HG02588 (cell line): ENCODE data around the gene RCAN1.
"Not testable (repeated sequence)": the region's sequence is repeated elsewhere in the genome, so short reads cannot be mapped to it uniquely, and the experiment has no call there.

ENCODE experiments used
- ATAC-seq: cut with Tn5 transposase; IDR thresholded peaks from one replicate; pipeline ENCODE4 v1.9.1; 2021; ENCODE audit warnings: mild to moderate bottlenecking, moderate library complexity; ENCODE audit not compliant: unreplicated experiment

The RCAN1 gene

GRCh38 chr21:34571994-34572393 is 42.9 kb downstream of the RCAN1 start:
- no peak for ATAC-seq

- ATAC-seq: no peak
Measured at GRCh38 chr21:34570313-34570712, 44.6 kb downstream of the RCAN1 start.

- no peak for ATAC-seq
Measured at GRCh38 chr21:34569381-34569979, 45.4 kb downstream of the RCAN1 start.

GRCh38 chr21:34568801-34569200 is 46.1 kb downstream of the RCAN1 start:
- not testable (repeated sequence) for ATAC-seq

GRCh38 chr21:34567604-34568155 is 47.2 kb downstream of the RCAN1 start:
- ATAC-seq: no peak

- ATAC-seq: no peak
Measured at GRCh38 chr21:34565238-34565637, 49.7 kb downstream of the RCAN1 start.

GRCh38 chr21:34563370-34563769 is 51.5 kb downstream of the RCAN1 start:
- not testable (repeated sequence) for ATAC-seq

GRCh38 chr21:34561806-34562205 is 53.1 kb downstream of the RCAN1 start:
- no peak for ATAC-seq

GRCh38 chr21:34560609-34561008 is 54.3 kb downstream of the RCAN1 start:
- ATAC-seq: no peak

GRCh38 chr21:34560021-34560420 is 54.9 kb downstream of the RCAN1 start:
- no peak for ATAC-seq

GRCh38 chr21:34559089-34559631 is 55.8 kb downstream of the RCAN1 start:
- no peak for ATAC-seq

- no peak for ATAC-seq
Measured at GRCh38 chr21:34558166-34558565, 56.7 kb downstream of the RCAN1 start.

- ATAC-seq: no peak
Measured at GRCh38 chr21:34557261-34557660, 57.7 kb downstream of the RCAN1 start.

GRCh38 chr21:34554670-34555069 is 60.2 kb downstream of the RCAN1 start:
- ATAC-seq: not testable (repeated sequence)

GRCh38 chr21:34554227-34554626 is 60.7 kb downstream of the RCAN1 start:
- ATAC-seq: no peak

- no peak for ATAC-seq
Measured at GRCh38 chr21:34553151-34553952, 61.6 kb downstream of the RCAN1 start.

GRCh38 chr21:34552360-34553098 is 62.4 kb downstream of the RCAN1 start:
- ATAC-seq: no peak

GRCh38 chr21:34550182-34550799 is 64.6 kb downstream of the RCAN1 start:
- ATAC-seq: no peak

- ATAC-seq: no peak
Measured at GRCh38 chr21:34548781-34549376, 66.0 kb downstream of the RCAN1 start.

- no peak for ATAC-seq
Measured at GRCh38 chr21:34546542-34546941, 68.4 kb downstream of the RCAN1 start.
